SK-N-SH treated with all-trans-retinoic acid at 6 μM for 48 hours (cell line): ENCODE data around the gene IQSEC2.

Experiments used
- ATAC-seq: fragments of 200-7000 bp; cut with Tn5 transposase; 3 replicates; pipeline ENCODE4 v1.9.1; 2020; ENCODE audit warnings: mild to moderate bottlenecking, moderate library complexity
- ARNTL ChIP-seq: fragments of 450-650 bp; formaldehyde crosslinking; IDR thresholded peaks from 2 replicates; pipeline ENCODE4 v1.5.0; 2020; ENCODE audit warnings: low read depth, mild to moderate bottlenecking, moderate library complexity, borderline replicate concordance
- BACH2 ChIP-seq: fragments of 250-450 bp; sonication (Bioruptor Pico); IDR thresholded peaks from 2 replicates; pipeline ENCODE4 v1.9.0; 2021; ENCODE audit warnings: mild to moderate bottlenecking, borderline replicate concordance
- CSDC2 ChIP-seq: fragments of 250-450 bp; sonication (Bioruptor Pico); IDR thresholded peaks from 2 replicates; pipeline ENCODE4 v1.5.0; 2020; ENCODE audit warnings: mild to moderate bottlenecking, moderate library complexity
- CSRNP3 ChIP-seq: fragments of 250-450 bp; sonication (Bioruptor Pico); IDR thresholded peaks from 2 replicates; pipeline ENCODE4 v1.5.1; 2021; ENCODE audit warnings: mild to moderate bottlenecking, moderate library complexity
- ESRRG ChIP-seq: fragments of 250-450 bp; sonication (Bioruptor Pico); IDR thresholded peaks from 2 replicates; pipeline ENCODE4 v1.6.1; 2021; ENCODE audit warnings: mild to moderate bottlenecking
- GLIS3 ChIP-seq: fragments of 250-450 bp; sonication (Bioruptor Pico); IDR thresholded peaks from 2 replicates; pipeline ENCODE4 v1.5.0; 2020; ENCODE audit warnings: mild to moderate bottlenecking, moderate library complexity
- ISL1 ChIP-seq: fragments of 250-450 bp; sonication (Bioruptor Pico); IDR thresholded peaks from 2 replicates; pipeline ENCODE4 v2.1.2; 2022; ENCODE audit warnings: mild to moderate bottlenecking, moderate library complexity
- OSR1 ChIP-seq: fragments of 250-450 bp; sonication (Bioruptor Pico); IDR thresholded peaks from 2 replicates; pipeline ENCODE4 v1.8.0; 2022; ENCODE audit warnings: moderate library complexity, mild to moderate bottlenecking, inconsistent platforms
- POU6F1 ChIP-seq: fragments of 250-450 bp; sonication (Bioruptor Pico); IDR thresholded peaks from 2 replicates; pipeline ENCODE4 v1.8.0; 2021; ENCODE audit warnings: low read depth, mild to moderate bottlenecking, moderate library complexity, borderline replicate concordance
- PPARA ChIP-seq: fragments of 250-450 bp; sonication (Bioruptor Pico); IDR thresholded peaks from 2 replicates; pipeline ENCODE4 v1.5.0; 2020; ENCODE audit warnings: mild to moderate bottlenecking, borderline replicate concordance
- SNAI2 ChIP-seq: fragments of 250-450 bp; sonication (Bioruptor Pico); IDR thresholded peaks from 2 replicates; pipeline ENCODE4 v1.5.0; 2020; ENCODE audit warnings: mild to moderate bottlenecking, moderate library complexity
- TOX ChIP-seq: fragments of 250-450 bp; sonication (Bioruptor Pico); IDR thresholded peaks from 2 replicates; pipeline ENCODE4 v1.8.0; 2021; ENCODE audit warnings: mild to moderate bottlenecking, moderate library complexity, borderline replicate concordance
- TSHZ2 ChIP-seq: fragments of 250-450 bp; sonication (Bioruptor Pico); IDR thresholded peaks from 2 replicates; pipeline ENCODE4 v1.5.0; 2020; ENCODE audit warnings: mild to moderate bottlenecking, moderate library complexity
- ZFP3 ChIP-seq: fragments of 250-450 bp; sonication (Bioruptor Pico); IDR thresholded peaks from 2 replicates; pipeline ENCODE4 v1.5.0; 2020; ENCODE audit warnings: mild to moderate bottlenecking, moderate library complexity
- ZFP30 ChIP-seq: fragments of 450-650 bp; formaldehyde crosslinking; IDR thresholded peaks from 2 replicates; pipeline ENCODE4 v1.5.0; 2022; ENCODE audit warnings: mild to moderate bottlenecking, moderate library complexity
- ZNF70 ChIP-seq: fragments of 450-650 bp; formaldehyde crosslinking; IDR thresholded peaks from 2 replicates; pipeline ENCODE4 v1.5.0; 2020; ENCODE audit warnings: mild to moderate bottlenecking, moderate library complexity
- ZNF8 ChIP-seq: fragments of 450-650 bp; formaldehyde crosslinking; IDR thresholded peaks from 2 replicates; pipeline ENCODE4 v1.5.0; 2020; ENCODE audit warnings: mild to moderate bottlenecking, moderate library complexity

Gene IQSEC2

DNA sequence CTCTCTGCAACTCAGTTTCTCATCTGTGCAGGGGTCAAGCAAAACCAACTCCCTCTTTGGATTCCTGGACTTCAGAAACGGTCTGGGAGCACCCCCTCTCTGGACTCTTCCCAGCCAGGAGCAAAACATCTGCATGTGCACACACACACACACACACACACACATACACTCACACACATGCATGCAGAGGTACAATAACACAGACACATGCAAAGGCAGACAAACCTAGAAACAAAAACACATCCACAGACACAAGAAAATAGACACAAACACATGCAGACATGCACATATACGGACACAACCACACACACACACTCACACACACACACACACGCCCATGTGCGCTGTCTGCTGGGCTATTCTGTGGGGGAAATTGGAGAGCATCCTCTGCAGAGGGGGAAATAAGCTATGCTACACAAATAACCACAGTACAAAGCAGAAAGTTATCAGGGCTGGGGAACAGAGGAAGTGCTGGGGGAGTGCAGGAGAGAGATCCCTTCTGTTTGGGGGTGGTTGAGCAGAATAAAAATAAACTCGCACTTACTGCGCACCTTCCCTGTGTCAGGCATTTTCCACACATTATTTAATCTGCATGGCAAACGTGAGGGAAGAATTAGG is 19.9 kb downstream of the IQSEC2 start:
- TF ChIP-seq ARNTL (CRISPR knock-in tag) (no peak), CSDC2 (CRISPR knock-in tag) (no peak), ZFP30 (no peak), POU6F1 (CRISPR knock-in tag) (no peak), ZFP3 (CRISPR knock-in tag) (no peak), ZNF70 (CRISPR knock-in tag) (no peak), ZNF8 (CRISPR knock-in tag) (no peak), TSHZ2 (CRISPR knock-in tag) (no peak), ISL1 (CRISPR knock-in tag) (no peak)
- TF ChIP-seq, all 23 proteins: peak for 0
- ATAC-seq: no peak

- TF ChIP-seq PPARA (CRISPR knock-in tag) (no peak), ISL1 (CRISPR knock-in tag) (no peak), ARNTL (CRISPR knock-in tag) (no peak), GLIS3 (CRISPR knock-in tag) (no peak)
- ATAC-seq: no peak
Observed at GRCh38 chrX:53260836-53261235, 20.5 kb downstream of the IQSEC2 start.

- TF ChIP-seq ARNTL (CRISPR knock-in tag): no peak
- TF ChIP-seq POU6F1 (CRISPR knock-in tag): no peak
- TF ChIP-seq OSR1 (CRISPR knock-in tag): no peak
- no peak for TF ChIP-seq BACH2 (CRISPR knock-in tag)
- no peak for TF ChIP-seq ZNF8 (CRISPR knock-in tag)
- TF ChIP-seq ZNF70 (CRISPR knock-in tag): no peak
- no peak for TF ChIP-seq CSRNP3 (CRISPR knock-in tag)
- no peak for TF ChIP-seq ISL1 (CRISPR knock-in tag)
- no peak for TF ChIP-seq ZFP3 (CRISPR knock-in tag)
- TF ChIP-seq TOX: no peak
- TF ChIP-seq TSHZ2 (CRISPR knock-in tag): no peak
- TF ChIP-seq ESRRG: no peak
- TF ChIP-seq GLIS3 (CRISPR knock-in tag): no peak
- TF ChIP-seq SNAI2 (CRISPR knock-in tag): no peak
- ATAC-seq: no peak
Observed at GRCh38 chrX:53257670-53258423, 23.5 kb downstream of the IQSEC2 start.
